Stimulated activated CD8-positive, alpha-beta memory T cell treated with anti-CD3 and anti-CD28 coated beads, Interleukin-2, amount 100 ng/mL, for 48 hours (primary cell): ENCODE data around the gene SULT1A3.
A peak's percentile ranks its signal among the peaks of the same experiment; 100 is the strongest.
"Not testable (repeated sequence)": the region's sequence is repeated elsewhere in the genome, so short reads cannot be mapped to it uniquely, and the experiment has no call there.

Source experiments
- DNase-seq, 2 donors: peaks; one replicate each; pipeline ENCODE4 v3.0.0-alpha.2; 2020; ENCODE audit warnings: low read depth in 2 of 2

Gene SULT1A3

GRCh38 chr16:30199049-30199448, at the start of gene SULT1A3:
SULT1A3 (plus strand) TSS chr16:30199255; CDS start chr16:30200729, 1,474 bp downstream.
- not testable (repeated sequence) for DNase-seq

GRCh38 chr16:30151091-30151490, 48.0 kb upstream of the SULT1A3 start:
- DNase-seq: no peak

- no peak for DNase-seq
Measured at GRCh38 chr16:30152517-30152916, 46.5 kb upstream of the SULT1A3 start.

GRCh38 chr16:30155188-30155587, 43.9 kb upstream of the SULT1A3 start:
- no peak for DNase-seq

GRCh38 chr16:30157214-30157613, 41.8 kb upstream of the SULT1A3 start:
- no peak for DNase-seq

- DNase-seq: no peak
Measured at GRCh38 chr16:30163538-30163937, 35.5 kb upstream of the SULT1A3 start.

- no peak for DNase-seq
Measured at GRCh38 chr16:30166202-30166902, 32.7 kb upstream of the SULT1A3 start.

- DNase-seq: not testable (repeated sequence)
Measured at GRCh38 chr16:30168746-30169145, 30.3 kb upstream of the SULT1A3 start.

- DNase-seq: not testable (repeated sequence)
Measured at GRCh38 chr16:30169416-30169815, 29.6 kb upstream of the SULT1A3 start.

GRCh38 chr16:30170145-30170544, 28.9 kb upstream of the SULT1A3 start:
- not testable (repeated sequence) for DNase-seq

- DNase-seq: no peak
Measured at GRCh38 chr16:30173054-30173453, 26.0 kb upstream of the SULT1A3 start.

- DNase-seq: not testable (repeated sequence)
Measured at GRCh38 chr16:30176876-30177275, 22.2 kb upstream of the SULT1A3 start.

- DNase-seq: no peak
Measured at GRCh38 chr16:30179195-30179594, 19.9 kb upstream of the SULT1A3 start.

GRCh38 chr16:30179931-30180330, 19.1 kb upstream of the SULT1A3 start:
- no peak for DNase-seq

- no peak for DNase-seq
Measured at GRCh38 chr16:30180741-30181140, 18.3 kb upstream of the SULT1A3 start.

- DNase-seq: peak; percentile 82 to 84
Measured at GRCh38 chr16:30183233-30184095, 15.6 kb upstream of the SULT1A3 start, which contains the start of gene CORO1A. CORO1A (plus strand) TSS chr16:30183602; CDS start chr16:30185210, 1,608 bp downstream.

GRCh38 chr16:30184096-30184890, 14.8 kb upstream of the SULT1A3 start:
- peak; percentile 59 to 61 for DNase-seq

- DNase-seq: peak; percentile 24 to 30
Measured at GRCh38 chr16:30184891-30185682, 14.0 kb upstream of the SULT1A3 start.

GRCh38 chr16:30185683-30186421, 13.2 kb upstream of the SULT1A3 start:
- peak; percentile 73 to 74 for DNase-seq

GRCh38 chr16:30186444-30186781, 12.6 kb upstream of the SULT1A3 start:
- DNase-seq: no peak
